22Rv1 (cell line): ENCODE measurements around the gene ZFP62.

Experiments used
- ZFX ChIP-seq: fragments of 450-650 bp; IDR thresholded peaks from 2 replicates; pipeline ENCODE4 v1.6.1; 2017; ENCODE audit warnings: antibody characterized with exemption, borderline replicate concordance
- TF ChIP-seq, protein P1 (sequence below): fragments of 450-650 bp; IDR thresholded peaks from 2 replicates; pipeline ENCODE4 v1.5.1; 2017; ENCODE audit warnings: mild to moderate bottlenecking

DNA sequence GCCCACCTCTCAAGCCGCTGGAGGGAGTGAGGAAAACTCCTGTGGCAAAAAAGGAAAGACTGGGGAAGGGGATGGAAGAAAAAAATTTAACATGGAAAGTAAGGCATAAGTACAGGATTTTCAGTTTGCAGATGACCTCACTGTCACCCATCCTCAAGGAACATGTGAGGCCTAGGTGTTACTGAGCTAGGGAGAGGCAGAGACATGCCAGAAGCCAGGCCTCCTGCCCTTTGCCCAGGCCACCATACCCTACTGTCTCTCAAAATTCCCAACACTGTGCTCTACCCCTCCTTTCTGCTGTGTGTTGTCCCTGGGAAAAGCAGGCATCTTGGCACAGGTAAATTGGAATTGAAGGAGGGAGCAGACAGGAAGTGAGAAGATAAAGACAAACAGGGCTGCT is 54.0 kb downstream of the ZFP62 start:
- TF ChIP-seq, protein P1, sequence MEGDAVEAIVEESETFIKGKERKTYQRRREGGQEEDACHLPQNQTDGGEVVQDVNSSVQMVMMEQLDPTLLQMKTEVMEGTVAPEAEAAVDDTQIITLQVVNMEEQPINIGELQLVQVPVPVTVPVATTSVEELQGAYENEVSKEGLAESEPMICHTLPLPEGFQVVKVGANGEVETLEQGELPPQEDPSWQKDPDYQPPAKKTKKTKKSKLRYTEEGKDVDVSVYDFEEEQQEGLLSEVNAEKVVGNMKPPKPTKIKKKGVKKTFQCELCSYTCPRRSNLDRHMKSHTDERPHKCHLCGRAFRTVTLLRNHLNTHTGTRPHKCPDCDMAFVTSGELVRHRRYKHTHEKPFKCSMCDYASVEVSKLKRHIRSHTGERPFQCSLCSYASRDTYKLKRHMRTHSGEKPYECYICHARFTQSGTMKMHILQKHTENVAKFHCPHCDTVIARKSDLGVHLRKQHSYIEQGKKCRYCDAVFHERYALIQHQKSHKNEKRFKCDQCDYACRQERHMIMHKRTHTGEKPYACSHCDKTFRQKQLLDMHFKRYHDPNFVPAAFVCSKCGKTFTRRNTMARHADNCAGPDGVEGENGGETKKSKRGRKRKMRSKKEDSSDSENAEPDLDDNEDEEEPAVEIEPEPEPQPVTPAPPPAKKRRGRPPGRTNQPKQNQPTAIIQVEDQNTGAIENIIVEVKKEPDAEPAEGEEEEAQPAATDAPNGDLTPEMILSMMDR: no peak
- no peak for TF ChIP-seq ZFX
